Measurements from ENCODE around the gene RETREG3. TPM values are rescaled to one million over a fixed set of nuclear protein-coding genes. Genes with fewer than 3 reads are reported as not detected.

Gene RETREG3
- total and polyA plus RNA-seq, 9 of the 15 experiments (the other 6 are each of a cell fraction or from before 2014, with no cell fraction given), result 4.1 to 39.0 (median 16.9) TPM

- TF ChIP-seq USF2 (CRISPR knock-in tag; IDR thresholded peaks at IDR 0.05) (peak; percentile 24; the same call in 1 of the 2 replicates), RAD51 (IDR thresholded peaks at IDR 0.05; ENCODE audit: borderline replicate concordance, low read depth) (0 out of 2 replicates have a peak, but pooled peaks have one; percentile 26), E2F6 (IDR thresholded peaks at IDR 0.05; ENCODE audit: borderline replicate concordance in 1 of 2, extremely low read depth in 1 of 2, insufficient read depth in 1 of 2, insufficient read length in 1 of 2, low read depth in 1 of 2, low read length in 1 of 2, poor library complexity in 1 of 2, severe bottlenecking in 1 of 2) (peak; percentile 40 to 55)
These were observed 46.4 kb upstream of the RETREG3 start (continued) for GRCh38 chr17:42655528-42655927.

DNA sequence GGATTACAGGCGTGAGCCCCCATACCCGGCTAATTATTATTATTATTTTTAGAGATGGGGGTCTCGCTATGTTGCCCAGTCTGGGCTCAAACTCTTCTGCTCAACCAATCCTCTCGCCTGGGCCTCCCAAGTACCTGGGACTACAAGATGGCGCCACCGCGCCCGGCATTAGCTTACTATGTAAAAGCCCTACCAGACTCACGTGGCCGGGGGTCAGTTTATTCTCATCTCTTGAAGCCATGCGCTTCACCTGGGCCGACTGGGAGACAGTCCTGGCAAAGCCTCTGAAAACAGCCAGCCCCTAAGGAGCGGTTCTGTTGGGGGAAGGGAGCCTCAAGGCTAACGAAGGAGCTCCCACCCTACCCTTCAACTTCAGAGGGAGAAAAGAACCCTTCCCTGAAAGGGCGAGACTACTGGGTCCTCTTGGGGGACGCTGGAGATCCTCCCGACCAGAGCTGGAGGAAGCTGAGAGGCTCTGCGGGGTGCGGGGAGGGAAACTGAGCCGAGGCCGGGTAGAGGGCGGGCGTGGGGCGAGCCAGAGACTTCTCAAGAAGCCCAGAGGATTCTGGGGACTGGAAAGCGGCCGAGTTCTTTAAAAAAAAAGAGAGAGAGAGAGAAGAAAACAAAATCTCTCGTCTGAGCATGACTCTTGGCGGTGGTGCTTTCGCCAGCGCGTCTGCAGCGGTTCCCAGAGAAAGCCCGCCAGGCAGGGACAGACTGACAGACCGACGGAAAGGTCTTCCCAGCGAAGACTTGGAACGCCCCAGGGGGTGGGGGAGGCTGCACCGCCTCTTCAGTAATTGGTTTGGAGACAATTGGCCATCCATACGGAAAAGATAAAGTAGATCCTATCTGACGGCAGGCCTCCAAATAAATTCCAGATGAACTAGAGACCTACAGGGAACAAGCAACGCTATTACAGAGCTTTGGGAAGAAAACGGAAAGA is 44.3 kb upstream of the RETREG3 start:
- ChIA-PET CTCF (ENCODE audit: low intra/inter-chr PET ratio) (no interaction called here), POLR2A (interaction anchor here (0.7 to 1.2 kb wide), 3 partner anchors 10 to 87 kb away, joined by 3 read pairs; no protein-coding TSS in a partner anchor)
- no peaks in the 10 kb centered on the region for H3K9me1 ChIP-seq (ENCODE audit: control insufficient read depth, insufficient read depth, low read length)
- BruUV-seq (replicated peaks), result no TSS peak
- no peak for FAIRE-seq
- H3K4me1 ChIP-seq (replicated peaks in 1 of 2; ENCODE audit: control insufficient read depth in 2 of 2, insufficient read depth in 2 of 2, low read length in 2 of 2), result peaks cover 13 to 21% of the 10 kb centered on the region in 2 experiments
- H4K20me1 ChIP-seq (replicated peaks; ENCODE audit: control insufficient read depth, insufficient read depth, low read length), result no peaks in the 10 kb centered on the region
- ATAC-seq, result peak; percentile 74
- H3K79me2 ChIP-seq (ENCODE audit: control insufficient read depth, insufficient read depth, low read length), result no peaks in the 10 kb centered on the region
- H3K9ac ChIP-seq (ENCODE audit: insufficient read depth in 1 of 2, low read depth in 2 of 2, low read length in 2 of 2), result peak overlapping the region; percentile 50 to 82; a peak in 3 of 4 replicates
- H3K27me3 ChIP-seq (ENCODE audit: control insufficient read depth in 2 of 2, insufficient read depth in 2 of 2, low read length in 2 of 2), result no peaks in the 10 kb centered on the region
- H3K4me3 ChIP-seq, result peak overlapping the region; percentile 4; the same call in 1 of the 2 replicates
- peak overlapping the region; percentile 98 for H2AFZ ChIP-seq (ENCODE audit: low read depth, low read length)
- no peaks in the 10 kb centered on the region for H3K9me3 ChIP-seq (replicated peaks; ENCODE audit: control insufficient read depth, insufficient read depth, low read depth, low read length)
- peak overlapping the region; percentile 53; the same call in 2 of the 3 replicates for H3K27ac ChIP-seq (ENCODE audit: extremely low read depth, low read depth, low read length)
- intact Hi-C loops (cut with micrococcal nuclease), result no loop called here
- WGBS (ENCODE audit: insufficient coverage, low coverage, missing lambda C conversion rate), result 41% methylated on average over 38 of the region's 42 CpGs
- H3K36me3 ChIP-seq (ENCODE audit: control insufficient read depth, insufficient read depth, low read length), result no peaks in the 10 kb centered on the region
- DNase-seq (ENCODE audit: extremely low read depth in 1 of 4, low spot score in 3 of 4), result peak; percentile 44 to 49 (median 44)
- in situ Hi-C loops (cut with MboI), result no loop called here
- peak overlapping the region; percentile 47 for H3K4me2 ChIP-seq (ENCODE audit: insufficient read depth, low read length)
- TF ChIP-seq HDAC8 (tag; IDR thresholded peaks at IDR 0.05) (no peak), HMG20B (CRISPR knock-in tag; IDR thresholded peaks at IDR 0.05) (no peak), CXXC5 (CRISPR knock-in tag; IDR thresholded peaks at IDR 0.05) (0 out of 2 replicates have a peak, but pooled peaks have one; percentile 31), ZNF23 (CRISPR knock-in tag; IDR thresholded peaks at IDR 0.05) (no peak), IFI16 (CRISPR knock-in tag; IDR thresholded peaks at IDR 0.05) (no peak), ZBTB2 (IDR thresholded peaks at IDR 0.05) (no peak), KLF1 (tag; IDR thresholded peaks at IDR 0.05) (no peak), ZNF324 (CRISPR knock-in tag; IDR thresholded peaks at IDR 0.05) (no peak), SNAPC5 (CRISPR knock-in tag; IDR thresholded peaks at IDR 0.05) (no peak)
